Measurements from ENCODE around the gene MEGF6. TPM values are rescaled to one million over a fixed set of nuclear protein-coding genes. Genes with fewer than 3 reads are reported as not detected.

Gene MEGF6
- total RNA-seq, 6 experiments from 2014 or later = 20.3 to 39.2 (median 23.0) TPM

DNA sequence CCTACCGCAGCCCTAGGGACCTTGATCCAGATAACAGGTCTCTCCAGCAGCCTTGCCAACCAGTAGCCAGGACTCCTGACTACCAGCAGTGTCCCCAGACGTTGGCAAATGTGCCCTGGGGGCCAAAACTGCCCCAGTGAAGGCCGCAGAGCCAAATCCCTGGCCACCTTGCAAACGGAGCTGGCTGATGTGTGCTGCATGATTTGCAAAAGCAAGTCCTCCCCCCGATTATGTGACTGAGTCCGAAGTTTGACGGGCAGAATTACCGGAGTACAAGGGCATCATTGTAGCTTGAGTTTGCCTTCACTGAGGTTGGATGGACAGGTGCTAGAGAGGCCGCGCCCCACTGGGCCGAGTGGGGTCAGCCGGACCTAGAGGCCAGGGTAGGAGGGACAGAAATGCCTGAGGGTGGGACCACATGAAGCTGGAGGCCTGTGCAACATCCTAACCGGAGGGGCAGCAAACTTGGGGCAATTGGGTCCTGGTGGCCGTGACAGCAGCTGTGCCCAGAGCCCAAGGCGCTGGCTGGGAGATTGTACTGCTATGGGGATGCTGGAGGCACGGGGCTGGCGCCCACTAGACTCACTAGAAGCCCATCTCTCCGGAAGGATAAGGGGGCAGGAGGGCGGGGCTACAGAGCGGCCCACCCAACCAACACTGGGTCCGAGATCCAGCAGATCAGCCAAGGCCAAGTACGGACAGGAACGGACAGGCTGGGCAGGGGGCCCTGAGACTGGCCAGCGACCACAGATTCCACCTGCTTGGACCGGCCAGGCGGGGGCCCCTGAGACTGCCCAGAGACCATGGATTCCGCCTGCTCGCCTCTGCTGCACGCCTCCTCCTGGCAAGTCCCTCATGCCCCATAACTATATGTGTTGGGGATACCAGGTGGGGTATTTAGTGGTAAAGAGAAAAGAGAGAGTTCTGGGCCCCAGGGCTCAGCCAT, 154.1 kb downstream of the MEGF6 start:
- peaks cover 9% of the 10 kb centered on the region; the same call in 1 of the 2 replicates for H3K4me1 Mint-ChIP-seq (ENCODE audit: low read depth)
- no peak overlapping the region for H3K4me3 Mint-ChIP-seq
- TF ChIP-seq, protein P1, sequence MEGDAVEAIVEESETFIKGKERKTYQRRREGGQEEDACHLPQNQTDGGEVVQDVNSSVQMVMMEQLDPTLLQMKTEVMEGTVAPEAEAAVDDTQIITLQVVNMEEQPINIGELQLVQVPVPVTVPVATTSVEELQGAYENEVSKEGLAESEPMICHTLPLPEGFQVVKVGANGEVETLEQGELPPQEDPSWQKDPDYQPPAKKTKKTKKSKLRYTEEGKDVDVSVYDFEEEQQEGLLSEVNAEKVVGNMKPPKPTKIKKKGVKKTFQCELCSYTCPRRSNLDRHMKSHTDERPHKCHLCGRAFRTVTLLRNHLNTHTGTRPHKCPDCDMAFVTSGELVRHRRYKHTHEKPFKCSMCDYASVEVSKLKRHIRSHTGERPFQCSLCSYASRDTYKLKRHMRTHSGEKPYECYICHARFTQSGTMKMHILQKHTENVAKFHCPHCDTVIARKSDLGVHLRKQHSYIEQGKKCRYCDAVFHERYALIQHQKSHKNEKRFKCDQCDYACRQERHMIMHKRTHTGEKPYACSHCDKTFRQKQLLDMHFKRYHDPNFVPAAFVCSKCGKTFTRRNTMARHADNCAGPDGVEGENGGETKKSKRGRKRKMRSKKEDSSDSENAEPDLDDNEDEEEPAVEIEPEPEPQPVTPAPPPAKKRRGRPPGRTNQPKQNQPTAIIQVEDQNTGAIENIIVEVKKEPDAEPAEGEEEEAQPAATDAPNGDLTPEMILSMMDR (IDR thresholded peaks at IDR 0.05) = no peak
- H3K27me3 Mint-ChIP-seq (ENCODE audit: insufficient read depth) = peaks cover 30% of the 10 kb centered on the region
- no peaks in the 10 kb centered on the region for H3K36me3 Mint-ChIP-seq (ENCODE audit: low read depth)
- H3K27ac Mint-ChIP-seq = no peak overlapping the region
- no peaks in the 10 kb centered on the region for H3K9me3 Mint-ChIP-seq
- no peak for DNase-seq

DNA sequence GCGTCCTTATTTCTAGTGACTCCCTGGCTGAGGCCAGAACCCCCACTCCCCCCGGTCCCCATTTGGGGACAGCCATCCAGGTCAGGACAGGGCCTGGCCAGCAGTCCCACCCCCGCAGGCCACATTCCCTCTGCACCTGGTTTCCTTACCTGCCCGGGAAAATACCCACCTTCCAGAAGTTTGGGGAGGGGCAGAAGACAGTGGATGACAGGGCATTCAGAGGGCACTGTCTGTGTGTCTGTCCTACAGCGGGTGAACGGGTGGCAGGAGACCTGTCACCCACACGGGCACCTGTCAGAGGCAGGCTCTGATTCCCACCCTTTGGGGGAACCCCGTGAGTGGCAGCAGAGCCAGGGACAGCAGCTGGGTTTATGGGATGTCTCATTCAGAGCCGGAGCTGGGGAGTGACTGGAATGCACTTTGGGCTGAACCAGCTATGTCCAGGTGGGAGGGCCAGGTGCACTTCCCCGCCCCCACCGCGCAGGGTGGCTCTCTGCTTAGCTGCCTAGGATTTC, 154.8 kb downstream of the MEGF6 start:
- no peak for DNase-seq
- Mint-ChIP-seq H3K4me1 (ENCODE audit: low read depth) (peaks cover 9% of the 10 kb centered on the region; the same call in 1 of the 2 replicates), H3K27ac (no peak overlapping the region), H3K36me3 (ENCODE audit: low read depth) (no peaks in the 10 kb centered on the region), H3K9me3 (no peaks in the 10 kb centered on the region), H3K4me3 (no peak overlapping the region), H3K27me3 (ENCODE audit: insufficient read depth) (peaks cover 30% of the 10 kb centered on the region)
- TF ChIP-seq, protein P1 (IDR thresholded peaks at IDR 0.05) = no peak

DNA sequence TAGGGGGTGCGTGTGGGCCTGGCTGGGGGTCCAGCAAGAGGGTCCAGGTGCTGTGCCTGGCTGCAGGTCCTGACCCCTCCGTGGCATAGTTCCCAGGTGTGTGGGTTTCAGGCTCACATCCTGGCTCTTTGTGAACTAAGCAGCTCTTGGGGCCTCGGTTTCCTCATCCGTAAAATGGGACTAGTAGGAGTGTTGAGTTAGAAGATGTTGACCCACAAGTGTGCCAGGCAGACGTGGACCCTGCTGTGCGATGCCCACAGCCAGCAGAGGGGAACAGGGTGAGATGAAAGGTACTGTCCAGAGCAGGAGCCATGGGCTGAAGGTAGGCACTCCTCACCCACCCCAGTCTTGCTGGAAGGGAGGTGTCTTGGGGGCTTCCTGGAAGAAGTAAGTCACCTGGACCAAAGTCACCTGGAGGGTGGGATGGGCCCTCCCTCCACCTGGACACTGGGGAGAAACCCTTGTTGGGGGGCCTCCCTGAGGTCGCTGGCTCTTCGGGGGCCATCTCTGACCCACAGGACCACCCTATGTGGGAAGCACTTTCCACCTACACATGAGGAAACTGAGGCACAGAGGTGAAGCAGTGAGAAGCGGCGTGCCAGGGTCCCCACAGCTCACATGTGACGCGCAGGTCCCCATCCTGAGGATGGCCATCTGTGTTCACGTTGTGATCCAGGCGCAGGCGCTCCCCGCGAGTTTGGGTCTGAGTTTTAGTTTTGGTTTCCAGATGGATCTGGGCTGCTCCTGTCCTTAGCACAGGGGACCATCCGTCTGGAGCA, 155.4 kb downstream of the MEGF6 start:
- no peak overlapping the region for H3K4me3 Mint-ChIP-seq
- no peak overlapping the region for H3K27ac Mint-ChIP-seq
- no peaks in the 10 kb centered on the region for H3K9me3 Mint-ChIP-seq
- H3K36me3 Mint-ChIP-seq (ENCODE audit: low read depth) = no peaks in the 10 kb centered on the region
- H3K4me1 Mint-ChIP-seq (ENCODE audit: low read depth) = peaks cover 5% of the 10 kb centered on the region; the same call in 1 of the 2 replicates
- peaks cover 28% of the 10 kb centered on the region for H3K27me3 Mint-ChIP-seq (ENCODE audit: insufficient read depth)
- TF ChIP-seq, protein P1 (IDR thresholded peaks at IDR 0.05) = no peak
- no peak for DNase-seq

DNA sequence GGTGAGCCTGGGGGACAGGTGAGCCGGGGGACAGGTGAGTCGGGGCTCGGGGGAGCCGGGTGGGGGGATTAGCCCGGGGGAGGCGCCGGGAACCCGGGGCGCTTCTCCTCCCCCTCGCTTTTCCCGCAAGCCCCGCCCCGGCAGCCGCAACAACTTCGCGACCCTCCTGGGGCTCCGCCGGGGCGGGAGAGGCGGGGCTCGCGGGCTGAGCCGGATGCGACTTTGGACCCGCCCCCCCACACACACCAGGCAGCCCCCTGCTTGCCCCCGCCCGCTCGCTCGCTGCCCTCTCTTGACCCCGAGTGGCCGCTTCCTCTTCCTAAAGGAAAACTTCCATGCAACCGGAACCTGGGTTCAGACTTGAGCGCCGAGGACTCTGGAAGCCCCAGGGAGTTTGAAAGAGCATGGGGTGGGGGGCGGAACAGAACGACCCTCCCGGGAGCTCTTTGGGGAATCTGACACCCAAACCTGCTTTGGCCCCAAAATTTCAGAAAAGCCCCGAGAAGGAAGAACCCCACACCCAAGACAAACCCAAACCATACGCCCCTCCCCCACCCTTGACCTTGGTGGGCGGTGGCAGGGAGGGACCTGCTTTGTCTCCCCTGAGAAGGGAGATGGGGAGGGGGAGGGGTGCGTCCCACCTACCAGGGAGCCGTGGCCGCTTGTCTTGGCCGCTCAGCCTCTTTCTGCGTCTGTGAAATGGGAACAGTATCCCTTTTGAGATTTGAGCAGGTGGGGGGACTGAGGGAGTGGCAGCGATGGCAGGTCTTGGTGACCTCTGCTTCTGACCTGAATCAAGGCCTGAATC, 156.3 kb downstream of the MEGF6 start:
- Mint-ChIP-seq H3K27me3 (ENCODE audit: insufficient read depth) (peaks cover 20% of the 10 kb centered on the region), H3K27ac (no peak overlapping the region), H3K4me1 (ENCODE audit: low read depth) (no peaks in the 10 kb centered on the region), H3K9me3 (no peaks in the 10 kb centered on the region), H3K4me3 (no peak overlapping the region; the same call in 1 of the 2 replicates), H3K36me3 (ENCODE audit: low read depth) (no peaks in the 10 kb centered on the region)
- no peak for DNase-seq
- TF ChIP-seq, protein P1 (IDR thresholded peaks at IDR 0.05) = no peak

All from HFFc6 (cell line).